HG02885 (cell line): Measurements from ENCODE around the gene FUT2.

Source experiments
- ATAC-seq: cut with Tn5 transposase; IDR thresholded peaks from one replicate; pipeline ENCODE4 v1.9.1; 2021; ENCODE audit warnings: mild to moderate bottlenecking; ENCODE audit not compliant: unreplicated experiment, poor library complexity

FUT2 gene

DNA sequence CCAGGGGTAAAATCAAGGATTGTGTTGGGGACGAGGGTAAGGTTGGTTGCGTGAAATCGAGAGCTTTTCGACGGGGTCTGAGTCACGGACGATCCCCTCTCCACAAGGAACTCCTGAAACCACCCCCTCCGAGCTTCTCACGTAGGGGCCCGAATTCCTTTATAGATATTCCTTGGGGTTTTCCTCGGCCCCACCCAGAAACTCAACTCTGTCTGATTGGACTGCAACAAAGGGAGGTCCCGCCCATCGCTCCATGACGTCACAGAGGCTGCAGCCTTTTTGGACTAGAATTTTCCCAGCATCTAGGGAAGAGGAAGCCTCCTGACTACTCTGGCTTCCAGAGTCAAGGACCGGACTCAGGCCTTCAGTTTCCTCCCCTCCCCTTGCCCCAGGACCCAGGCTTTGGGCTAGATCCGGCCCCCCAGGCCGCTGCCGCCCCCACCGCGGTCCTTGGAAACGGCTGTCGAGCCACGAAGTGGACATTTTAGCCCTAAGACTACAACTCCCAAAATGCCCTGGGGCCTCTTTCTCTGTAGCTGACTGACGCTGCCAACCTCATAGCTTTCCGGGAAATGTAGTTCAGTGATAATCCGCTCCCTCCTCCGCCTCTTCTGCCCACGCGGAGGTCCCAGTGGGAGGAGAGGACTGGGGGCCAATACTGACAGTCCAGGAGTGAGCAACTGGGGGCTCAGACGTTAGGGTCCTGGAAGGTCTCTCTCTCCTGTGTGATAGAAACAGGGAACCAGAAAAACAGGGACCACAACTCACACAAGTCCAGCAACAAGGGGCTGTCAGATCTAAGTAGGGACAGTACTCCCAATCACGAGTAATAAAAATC lies 51.2 kb downstream of the FUT2 start, which contains the start of gene IZUMO1:
Gene IZUMO1, minus strand, starts transcription at position 172 of the 838 bp plus-strand sequence. CDS start 1,050 bp downstream, outside the sequence.
- ATAC-seq = no peak

DNA sequence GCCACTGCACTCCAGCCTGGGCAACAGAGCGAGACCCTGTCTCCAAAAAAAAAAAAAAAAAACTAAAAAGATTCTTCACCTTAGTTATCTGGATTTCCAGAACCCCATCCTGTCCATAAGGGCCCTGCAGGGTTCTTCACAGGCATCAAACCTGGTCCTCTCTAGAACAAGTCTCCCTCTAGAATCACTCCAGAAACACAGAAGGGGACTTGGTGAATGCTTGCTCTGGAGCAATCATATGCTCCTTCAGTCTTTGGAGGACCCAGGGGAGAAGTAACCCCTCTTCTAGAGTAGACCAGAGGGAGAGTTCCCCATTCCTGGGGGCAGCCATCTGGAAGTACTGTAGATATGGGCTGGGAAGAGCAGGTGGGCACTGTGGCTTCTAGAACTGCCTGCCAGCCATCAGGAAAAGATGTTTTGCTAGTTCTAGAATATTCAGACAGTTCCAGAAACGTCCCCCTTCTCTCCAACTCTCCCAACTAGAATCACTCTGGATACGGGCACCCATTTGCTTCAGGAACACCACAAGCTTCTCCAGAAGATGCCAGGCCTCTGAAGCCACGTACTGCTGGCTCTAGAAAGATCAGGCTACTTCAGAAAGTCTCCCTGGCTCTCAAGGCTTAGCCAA lies 53.9 kb downstream of the FUT2 start:
- ATAC-seq = no peak

DNA sequence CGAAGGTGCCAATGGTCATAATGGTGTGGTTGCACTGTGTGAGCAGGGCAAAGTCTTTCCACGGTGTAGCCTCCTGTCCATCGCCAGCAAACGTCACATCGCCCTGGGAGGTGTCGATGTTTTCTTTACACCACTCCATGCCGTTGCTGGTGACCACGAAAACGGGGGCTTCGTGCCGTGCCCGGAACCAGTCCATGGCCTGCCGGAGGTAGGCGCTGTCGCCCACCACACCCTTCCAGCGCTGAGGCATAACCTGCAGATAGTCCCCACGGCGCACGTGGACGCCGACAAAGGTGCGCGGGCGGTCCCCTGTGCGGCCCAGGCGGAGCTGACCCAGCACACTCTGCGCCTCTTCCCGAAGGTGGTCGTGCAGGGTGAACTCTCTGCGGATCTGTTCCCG lies 54.6 kb downstream of the FUT2 start:
- ATAC-seq = no peak

DNA sequence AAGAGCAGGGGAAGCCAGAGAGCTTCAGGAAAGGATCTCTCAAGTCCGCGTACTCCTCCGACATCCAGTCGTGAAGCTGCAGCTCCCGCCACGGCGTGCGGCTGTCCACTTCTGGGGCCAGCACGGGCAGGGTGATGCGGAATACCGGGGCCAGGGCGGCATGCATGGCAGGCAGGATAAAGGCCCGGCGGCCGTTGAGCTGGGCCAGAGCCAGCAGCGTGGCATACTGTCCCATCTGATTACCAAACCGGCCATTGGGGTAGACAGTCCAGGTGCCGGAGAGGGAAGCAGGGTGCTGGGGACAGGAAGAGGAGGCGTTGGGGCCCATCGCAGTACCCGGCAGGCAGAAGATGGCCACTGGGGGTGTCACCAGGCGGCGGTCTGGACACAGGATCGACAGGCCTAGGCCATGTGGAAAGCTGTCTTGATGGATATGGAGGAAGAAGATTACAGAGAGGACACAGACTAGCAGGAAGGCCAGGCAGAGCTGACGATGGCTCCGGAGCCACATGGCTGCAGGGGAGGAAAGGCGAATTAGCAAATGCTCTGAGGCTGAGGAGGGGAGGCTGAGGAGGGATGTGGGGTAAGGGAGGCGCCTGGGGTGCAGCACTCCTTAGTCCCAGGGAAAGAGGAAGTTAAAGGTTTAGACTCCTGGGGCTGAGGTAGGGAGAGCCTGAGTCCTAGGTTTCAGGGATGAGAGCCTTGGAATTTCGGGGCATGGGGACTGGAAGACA lies 55.2 kb downstream of the FUT2 start:
- no peak for ATAC-seq

DNA sequence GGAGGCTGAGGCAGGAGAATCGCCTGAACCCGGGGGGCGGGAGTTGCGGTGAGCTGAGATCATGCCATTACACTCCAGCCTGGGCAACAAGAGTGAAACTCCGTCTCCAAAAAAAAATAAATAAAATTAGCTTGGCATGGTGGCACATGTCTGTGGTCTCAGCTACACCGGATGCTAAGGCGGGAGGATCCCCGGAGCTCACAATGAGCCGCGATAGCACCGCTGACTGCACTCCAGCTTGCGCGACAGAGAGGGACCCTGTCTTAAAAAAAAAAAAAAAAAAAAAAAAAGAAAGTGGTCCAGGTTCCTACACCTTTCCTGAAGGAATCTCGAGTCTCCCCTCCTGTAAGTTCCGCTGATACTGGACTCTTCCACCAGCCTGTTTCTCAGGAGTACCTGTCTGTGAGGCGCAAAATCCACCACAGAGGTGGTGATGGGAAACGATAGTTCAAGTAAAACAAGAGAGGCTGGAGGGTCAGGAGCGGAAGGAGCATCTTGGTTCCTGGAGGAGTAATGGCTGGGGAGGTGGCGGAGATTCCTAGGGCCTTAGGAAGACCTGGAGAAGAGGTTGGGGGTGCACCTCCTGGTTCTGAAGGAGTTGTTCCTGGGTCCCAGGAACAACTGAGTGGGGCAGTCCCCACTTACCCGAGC lies 56.2 kb downstream of the FUT2 start:
- no peak for ATAC-seq

DNA sequence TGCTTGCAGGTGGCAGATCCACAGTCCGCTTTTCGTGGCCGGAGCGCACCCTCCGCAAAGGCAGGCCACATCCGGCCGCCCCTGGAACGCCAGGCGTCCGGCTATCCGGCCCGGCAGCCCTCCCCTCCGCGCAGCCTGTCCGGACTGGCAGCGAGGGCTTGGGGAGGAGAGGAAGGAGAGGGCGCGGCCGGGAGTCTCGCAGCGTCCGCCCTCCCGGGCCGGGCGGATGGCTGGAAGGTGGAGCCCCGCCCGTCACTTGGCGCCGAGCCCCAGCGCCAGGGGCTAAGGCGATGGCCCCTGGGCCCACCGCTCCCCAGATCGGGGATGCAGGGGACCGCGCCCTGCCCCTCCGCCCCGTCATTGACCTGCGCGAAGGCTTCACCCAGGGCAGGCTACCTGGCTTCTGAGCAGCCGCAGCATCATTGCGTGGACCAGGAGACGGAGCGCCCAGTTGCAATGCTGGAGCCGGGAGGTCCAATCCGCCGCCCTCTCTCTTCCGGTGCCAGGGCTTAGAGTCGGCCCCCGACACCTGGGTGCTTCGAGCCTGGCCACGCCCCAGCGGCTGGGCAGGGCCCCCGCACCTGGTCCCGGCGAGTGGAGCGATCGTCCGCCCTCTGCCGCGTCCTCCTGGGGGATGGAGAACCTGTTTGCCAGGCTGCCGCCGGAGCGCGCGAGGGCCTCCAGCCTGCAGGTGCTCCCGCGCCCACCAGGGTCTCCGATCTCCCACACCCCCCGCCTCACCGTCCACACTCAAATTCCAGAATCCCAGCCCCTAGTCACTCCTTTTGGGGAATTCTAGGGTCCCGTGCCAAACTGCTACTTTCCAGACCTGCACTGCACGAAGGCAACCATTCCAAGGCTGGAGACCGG lies 57.0 kb downstream of the FUT2 start, which contains the start of gene FUT1:
Gene FUT1, minus strand, starts transcription at position 146 of the 870 bp plus-strand sequence. CDS start 1,360 bp downstream, outside the sequence.
- no peak for ATAC-seq

DNA sequence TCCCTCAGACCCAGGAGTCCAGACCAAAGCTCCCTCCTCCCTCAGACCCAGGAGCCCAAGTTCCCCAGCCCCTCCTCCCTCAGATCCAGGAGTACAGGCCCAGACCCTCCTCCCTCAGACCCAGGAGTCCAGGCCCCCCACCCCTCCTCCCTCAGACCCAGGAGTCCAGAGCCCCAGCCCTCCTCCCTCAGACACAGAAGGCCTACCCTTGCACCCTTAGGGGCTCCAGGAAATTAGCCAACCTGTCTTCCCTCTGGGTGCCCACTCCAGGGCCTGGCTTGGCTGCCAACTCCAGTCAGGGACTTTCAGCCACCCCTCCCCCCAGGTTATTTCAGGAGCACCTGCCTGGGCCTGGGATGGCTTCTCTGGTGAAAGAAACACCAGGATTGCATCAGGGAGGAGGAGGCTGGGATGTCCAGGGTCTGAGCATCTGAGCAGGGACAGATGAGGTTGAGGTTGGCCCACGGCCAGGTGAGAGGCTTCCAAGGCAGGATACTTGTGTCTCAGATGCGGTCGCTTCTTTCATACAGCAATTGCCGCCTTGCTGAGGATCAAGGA lies 59.4 kb downstream of the FUT2 start, which contains the start of gene FGF21:
Gene FGF21, plus strand, starts transcription at position 441 of the 558 bp plus-strand sequence. CDS start 713 bp downstream, outside the sequence.
- ATAC-seq = no peak
